Measurements from ENCODE around the gene IGIP.

IGIP gene

DNA sequence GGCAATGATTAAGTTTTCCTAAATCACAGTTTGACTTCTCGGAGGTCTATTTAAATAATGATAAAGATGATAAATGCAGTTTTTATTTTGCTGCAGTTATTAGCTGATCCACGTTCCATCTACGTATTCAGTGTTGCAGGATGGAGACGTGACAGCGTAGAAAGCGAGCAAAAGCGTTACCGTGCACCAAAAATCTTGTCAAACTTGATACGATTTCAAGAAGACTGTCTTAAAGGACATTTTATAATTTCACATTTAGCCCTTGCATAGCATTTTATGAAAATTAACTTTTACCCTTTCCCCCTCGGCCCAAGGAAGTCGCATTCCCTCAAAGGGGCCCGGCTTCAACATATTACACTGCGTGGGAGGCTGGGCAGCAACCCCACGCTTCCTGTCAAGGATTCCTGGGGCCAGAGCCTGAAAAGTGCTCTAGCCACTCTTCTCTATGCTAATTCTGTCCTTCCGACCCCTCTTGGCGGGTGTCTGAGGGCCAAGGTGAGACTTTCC lies 18.9 kb upstream of the IGIP start:
- DNase-seq (ENCODE audit: low read depth): no peak
- peak overlapping the region; percentile 94 for H3K4me3 ChIP-seq (ENCODE audit: low read depth, low read length)
- TF ChIP-seq, protein P1, sequence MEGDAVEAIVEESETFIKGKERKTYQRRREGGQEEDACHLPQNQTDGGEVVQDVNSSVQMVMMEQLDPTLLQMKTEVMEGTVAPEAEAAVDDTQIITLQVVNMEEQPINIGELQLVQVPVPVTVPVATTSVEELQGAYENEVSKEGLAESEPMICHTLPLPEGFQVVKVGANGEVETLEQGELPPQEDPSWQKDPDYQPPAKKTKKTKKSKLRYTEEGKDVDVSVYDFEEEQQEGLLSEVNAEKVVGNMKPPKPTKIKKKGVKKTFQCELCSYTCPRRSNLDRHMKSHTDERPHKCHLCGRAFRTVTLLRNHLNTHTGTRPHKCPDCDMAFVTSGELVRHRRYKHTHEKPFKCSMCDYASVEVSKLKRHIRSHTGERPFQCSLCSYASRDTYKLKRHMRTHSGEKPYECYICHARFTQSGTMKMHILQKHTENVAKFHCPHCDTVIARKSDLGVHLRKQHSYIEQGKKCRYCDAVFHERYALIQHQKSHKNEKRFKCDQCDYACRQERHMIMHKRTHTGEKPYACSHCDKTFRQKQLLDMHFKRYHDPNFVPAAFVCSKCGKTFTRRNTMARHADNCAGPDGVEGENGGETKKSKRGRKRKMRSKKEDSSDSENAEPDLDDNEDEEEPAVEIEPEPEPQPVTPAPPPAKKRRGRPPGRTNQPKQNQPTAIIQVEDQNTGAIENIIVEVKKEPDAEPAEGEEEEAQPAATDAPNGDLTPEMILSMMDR (IDR thresholded peaks at IDR 0.05; ENCODE audit: control insufficient read depth, extremely low read depth, insufficient read depth): no peak

DNA sequence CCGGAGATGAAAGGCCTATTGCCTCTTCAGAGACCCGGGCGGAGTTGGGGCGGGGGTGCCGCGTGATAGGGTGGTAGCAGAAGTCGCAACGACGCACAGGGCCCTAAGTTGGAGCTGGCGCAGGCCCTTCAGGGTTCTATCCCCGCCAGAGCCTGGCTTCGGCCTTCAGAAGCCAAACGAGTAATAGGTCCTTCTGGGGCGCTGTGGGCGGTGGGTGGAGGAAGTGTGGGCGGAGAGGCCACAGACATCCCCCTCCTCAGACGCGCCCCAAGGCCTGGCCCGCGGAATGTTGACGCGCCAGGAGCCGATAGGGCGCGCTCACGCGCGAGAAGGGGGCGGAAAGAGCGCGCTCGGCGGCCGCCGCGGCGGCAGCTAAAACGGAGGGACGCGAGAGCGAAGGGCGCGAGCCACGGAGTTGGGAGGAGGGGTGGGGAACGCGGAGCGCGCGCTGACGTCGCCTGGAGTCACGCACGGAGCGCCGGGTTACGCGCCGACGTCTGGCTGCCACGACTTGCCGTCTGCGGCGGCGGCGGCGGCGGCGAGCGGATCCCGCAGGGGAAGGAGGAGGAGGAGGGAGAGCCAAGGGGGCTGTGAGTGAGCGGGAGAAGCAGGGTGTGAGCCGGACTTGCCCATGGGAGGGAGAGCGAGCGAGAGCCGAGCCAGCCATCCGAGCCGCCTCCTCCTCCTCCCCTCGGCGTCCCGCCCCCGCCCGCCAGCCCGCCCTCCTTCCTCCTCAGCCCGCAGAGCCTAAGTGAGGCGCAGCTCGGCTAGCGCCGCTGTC lies 18.2 kb upstream of the IGIP start:
- DNase-seq (ENCODE audit: low read depth): peak; percentile 87
- TF ChIP-seq, protein P1 (IDR thresholded peaks at IDR 0.05; ENCODE audit: control insufficient read depth, extremely low read depth, insufficient read depth): 0 out of 2 replicates have a peak, but pooled peaks have one; percentile 4
- peak overlapping the region; percentile 94 for H3K4me3 ChIP-seq (ENCODE audit: low read depth, low read length)

DNA sequence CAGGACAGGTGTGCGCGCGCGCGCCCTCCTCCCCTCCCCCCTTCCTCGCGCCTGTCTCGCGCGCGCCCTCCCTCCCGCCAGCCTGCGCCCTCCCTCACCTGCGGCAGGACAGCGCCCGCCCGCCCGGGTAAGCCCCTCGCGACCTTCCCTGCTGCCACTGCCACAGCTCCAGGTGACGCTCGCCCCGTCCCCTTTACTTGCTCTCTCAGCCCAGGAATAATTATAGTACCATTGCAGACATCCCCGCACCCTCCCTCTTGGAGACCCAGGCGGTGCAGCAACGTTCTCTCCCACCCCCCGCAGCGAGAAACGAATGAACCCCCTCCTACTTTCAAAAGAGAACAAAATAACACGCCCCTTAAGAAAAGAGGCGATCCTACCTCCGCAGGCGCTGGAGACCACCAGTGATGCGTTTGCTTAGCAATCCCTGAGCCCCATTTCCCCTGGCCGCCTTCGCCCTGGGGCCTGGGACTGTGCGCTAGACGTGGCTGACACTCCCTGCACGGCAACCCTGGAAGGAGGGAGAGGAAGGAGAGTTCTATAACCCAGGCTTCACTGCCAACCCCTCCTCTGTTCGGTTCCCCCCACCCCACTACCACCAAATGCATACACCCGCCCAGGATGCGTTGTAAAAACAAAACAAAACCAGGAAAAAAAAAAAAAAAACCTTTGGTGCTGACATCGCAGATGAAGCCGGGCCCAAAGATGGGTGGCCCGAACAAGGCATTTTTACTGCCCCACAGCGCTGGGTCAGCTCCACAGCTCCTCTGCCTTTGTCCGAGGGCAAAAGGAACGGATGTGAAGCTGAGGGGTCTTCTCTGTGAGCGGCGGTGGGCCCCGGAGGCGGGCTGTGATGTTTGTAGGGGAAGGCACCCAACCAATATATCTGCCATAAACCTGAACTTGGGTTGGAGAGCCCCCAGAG lies 17.4 kb upstream of the IGIP start:
- H3K4me3 ChIP-seq (ENCODE audit: low read depth, low read length): peak overlapping the region; percentile 94
- DNase-seq (ENCODE audit: low read depth): no peak
- TF ChIP-seq, protein P1 (IDR thresholded peaks at IDR 0.05; ENCODE audit: control insufficient read depth, extremely low read depth, insufficient read depth): no peak

DNA sequence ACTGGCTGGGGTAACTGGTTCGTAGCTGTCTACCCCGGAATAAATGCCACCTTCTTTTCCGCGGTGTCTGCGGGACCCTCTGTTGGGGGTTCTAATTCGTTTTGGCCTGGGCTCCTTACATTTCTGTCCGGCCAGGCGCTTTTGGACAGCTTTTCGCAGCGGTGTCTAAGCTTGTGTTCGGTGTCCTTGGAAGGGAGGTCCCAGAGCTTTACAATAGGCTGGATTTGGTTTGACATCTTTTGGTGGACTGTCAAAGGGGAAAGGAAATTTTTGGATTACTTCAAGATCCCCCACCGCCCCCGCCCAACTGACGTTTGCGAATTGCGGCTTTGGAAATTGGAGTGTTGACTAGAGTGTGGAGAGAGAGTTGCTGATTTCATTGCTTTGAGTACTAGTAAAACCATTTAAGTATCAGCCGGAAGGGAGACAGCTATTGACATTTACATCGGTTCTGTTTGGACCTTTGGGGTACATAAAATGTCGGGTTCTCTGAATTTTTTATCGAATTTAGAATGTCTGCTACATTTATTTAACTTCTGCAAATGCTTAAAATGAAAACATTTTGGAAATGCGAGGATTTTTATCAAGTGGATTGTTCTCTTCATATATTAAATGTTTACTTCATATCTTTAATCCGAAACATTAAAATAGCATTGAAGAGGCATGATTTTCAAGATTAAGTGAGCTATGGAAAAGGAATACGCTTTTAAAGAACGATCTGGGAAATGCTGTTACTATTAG lies 16.5 kb upstream of the IGIP start:
- peak overlapping the region; percentile 94 for H3K4me3 ChIP-seq (ENCODE audit: low read depth, low read length)
- DNase-seq (ENCODE audit: low read depth): no peak
- TF ChIP-seq, protein P1 (IDR thresholded peaks at IDR 0.05; ENCODE audit: control insufficient read depth, extremely low read depth, insufficient read depth): no peak

DNA sequence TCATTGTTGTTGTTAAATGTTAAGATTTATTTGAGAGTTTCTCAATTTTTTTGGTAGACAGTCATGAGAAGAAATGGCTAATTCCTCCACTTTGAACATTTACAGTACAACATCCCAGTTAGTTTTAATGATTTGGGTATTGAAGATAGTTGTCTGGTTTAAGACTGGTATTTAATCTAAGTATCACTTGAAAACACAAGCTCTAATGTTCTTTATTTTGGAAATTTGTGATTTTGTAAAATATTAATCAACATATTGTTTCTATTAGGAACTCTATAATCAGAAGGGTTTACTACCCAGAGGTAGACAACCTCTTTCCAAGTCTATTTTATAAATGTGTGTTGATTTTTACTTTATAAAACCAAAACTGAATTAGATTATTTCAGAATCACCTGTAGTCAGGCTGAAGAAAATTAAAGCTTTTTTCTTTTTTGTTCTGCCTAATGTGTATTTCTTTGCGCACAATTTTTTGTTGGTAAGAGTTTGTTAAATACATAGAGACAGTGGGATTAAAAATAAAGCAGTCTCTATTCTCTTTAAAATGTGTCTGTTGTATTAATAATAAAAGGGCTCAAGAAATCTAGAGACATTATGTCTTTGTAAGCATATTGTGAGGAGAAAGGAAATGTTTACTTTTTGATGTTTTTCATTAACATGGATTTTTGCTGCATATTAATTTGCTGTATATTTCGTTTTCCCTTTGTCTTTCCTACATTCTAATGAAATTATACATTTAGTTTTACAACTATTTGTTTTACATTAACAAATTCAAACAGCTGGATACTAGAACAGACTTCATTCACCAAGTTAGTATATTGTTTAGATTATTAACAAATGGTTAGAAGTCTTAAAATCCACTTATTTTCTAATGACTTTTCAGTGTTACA lies 15.7 kb upstream of the IGIP start:
- TF ChIP-seq, protein P1 (IDR thresholded peaks at IDR 0.05; ENCODE audit: control insufficient read depth, extremely low read depth, insufficient read depth): no peak
- no peak for DNase-seq (ENCODE audit: low read depth)
- peak overlapping the region; percentile 94 for H3K4me3 ChIP-seq (ENCODE audit: low read depth, low read length)

DNA sequence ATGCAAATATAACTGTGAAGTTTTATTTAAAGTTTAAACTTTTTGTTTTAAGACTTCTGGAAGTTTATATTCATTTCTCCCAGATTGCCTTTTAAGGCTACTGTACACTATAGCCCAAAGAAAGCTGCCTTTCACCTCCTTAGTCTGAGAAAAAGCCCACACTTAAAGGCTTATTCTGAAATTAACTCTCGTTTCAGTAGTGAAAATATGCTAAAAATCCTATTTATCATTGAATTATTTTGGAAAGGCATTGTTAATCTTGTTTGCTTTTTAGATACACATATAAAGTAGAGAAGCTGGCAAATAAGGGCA lies 15.1 kb upstream of the IGIP start:
- TF ChIP-seq, protein P1 (IDR thresholded peaks at IDR 0.05; ENCODE audit: control insufficient read depth, extremely low read depth, insufficient read depth): no peak
- H3K4me3 ChIP-seq (ENCODE audit: low read depth, low read length): peak overlapping the region; percentile 23; the same call in 1 of the 2 replicates
- DNase-seq (ENCODE audit: low read depth): no peak
